HCEC 1CT (cell line): ENCODE data around the gene NRCAM.
"Not testable (repeated sequence)": the region's sequence is repeated elsewhere in the genome, so short reads cannot be mapped to it uniquely, and the experiment has no call there.

ENCODE experiments used
- DNase-seq: peaks from one replicate; pipeline ENCODE4 v3.0.0-alpha.2; 2017

Gene NRCAM

DNA sequence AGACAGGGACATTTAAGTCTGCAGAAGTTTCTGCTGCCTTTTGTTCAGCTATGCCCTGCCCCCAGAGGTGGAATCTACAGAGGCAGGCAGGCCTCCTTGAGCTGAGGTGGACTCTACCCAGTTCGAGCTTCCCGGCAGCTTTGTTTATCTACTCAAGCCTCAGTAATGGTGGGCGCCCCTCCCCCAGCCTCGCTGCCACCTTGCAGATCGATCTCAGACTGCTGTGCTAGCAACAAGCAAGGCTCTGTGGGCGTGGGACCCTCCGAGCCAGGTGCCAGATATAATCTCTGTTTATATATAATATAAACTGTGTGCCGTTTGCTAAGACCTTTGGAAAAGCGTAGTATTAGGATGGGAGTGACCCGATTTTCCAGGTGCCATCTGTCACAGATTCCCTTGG, 63.1 kb downstream of the NRCAM start:
- not testable (repeated sequence) for DNase-seq

DNA sequence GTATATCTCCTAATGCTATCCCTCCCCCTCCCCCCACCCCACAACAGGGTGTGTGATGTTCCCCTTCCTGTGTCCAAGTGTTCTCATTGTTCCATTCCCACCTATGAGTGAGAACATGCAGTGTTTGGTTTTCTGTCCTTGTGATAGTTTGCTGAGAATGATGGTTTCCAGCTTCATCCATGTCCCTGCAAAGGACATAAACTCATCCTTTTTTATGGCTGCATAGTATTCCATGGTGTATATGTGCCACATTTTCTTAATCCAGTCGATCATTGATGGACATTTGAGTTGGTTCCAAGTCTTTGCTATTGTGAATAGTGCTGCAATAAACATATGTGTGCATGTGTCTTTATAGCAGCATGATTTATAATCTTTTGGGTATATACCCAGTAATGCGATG, 68.5 kb downstream of the NRCAM start:
- not testable (repeated sequence) for DNase-seq

DNA sequence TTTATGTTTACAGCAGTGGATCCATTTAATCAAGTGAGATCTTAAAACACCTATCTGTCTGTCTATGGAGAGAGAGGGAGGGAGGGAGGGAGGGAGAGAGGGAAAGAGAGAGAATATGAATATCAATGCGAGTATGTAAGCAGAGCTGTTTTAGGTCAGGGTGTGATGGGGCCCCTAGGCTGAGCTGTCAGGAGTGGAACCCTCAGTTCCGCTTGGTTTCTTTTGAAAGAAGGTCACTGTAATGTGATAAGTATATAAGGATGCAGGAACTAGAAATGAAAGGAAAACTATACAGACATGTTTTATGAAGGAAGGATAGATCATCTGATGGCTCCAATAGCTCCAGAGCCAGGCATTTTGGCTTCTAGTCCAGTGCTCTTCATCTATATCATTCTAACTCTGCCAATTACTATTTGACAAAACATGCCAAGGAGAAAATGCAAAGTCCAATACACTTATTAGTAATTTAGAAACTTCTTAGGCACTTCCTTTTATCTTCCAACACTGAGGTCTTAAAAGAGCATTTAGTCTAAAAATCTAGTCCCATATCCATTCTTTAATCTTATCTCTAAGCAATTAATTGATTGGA, 70.3 kb downstream of the NRCAM start:
- no peak for DNase-seq

DNA sequence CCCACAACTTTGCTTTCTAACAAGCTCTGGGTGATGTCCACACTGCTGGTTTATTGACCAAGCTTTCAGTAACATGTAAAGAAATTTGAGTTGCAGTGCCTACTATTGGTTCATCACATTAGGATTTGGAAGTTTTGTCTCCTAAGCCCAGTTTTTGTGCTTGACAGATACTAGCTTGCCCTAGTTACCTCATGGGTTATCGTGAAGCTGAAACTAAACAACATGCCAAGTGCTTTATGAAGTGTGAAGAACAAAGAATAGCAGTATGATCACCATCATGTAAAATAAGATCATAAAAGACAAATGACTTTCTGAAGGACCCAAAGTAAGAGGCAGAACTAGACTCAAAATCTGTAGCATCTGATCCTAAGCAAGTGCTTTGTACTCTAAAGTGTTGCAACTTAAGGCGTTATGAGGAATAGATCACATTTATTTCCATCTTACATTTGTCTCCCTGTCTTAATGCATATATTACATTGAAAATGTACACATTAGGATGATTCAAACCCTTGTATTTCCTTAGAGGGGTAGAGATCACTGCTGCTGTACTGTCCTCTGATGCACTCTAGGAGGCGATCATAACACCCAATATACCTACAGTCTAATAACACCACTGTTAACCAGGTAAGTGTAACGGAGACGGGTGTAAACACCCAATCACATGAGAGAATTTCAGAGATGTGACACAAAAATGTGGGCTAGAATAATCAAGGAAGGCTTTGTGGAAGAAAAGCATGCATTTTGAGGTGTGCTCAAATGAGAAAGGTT, 71.3 kb downstream of the NRCAM start:
- DNase-seq, result no peak

DNA sequence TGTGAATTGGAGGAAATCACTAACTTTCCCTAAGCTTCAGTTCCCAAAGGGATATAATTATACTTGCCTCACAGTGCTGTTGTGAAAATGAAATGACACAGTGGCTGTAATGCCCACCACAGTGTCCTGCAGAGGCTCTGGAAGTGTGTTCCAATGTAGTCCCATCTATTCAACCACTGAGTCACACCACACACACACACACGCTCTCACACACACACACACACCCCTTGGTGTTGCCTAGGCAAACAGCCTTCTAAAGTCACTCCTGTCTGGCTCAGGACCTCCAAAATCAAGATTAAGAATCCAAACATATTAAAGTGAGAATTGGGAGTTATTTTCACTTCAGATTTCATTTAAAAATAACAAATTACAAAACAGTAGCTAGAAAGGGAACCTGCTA, 73.3 kb downstream of the NRCAM start:
- DNase-seq, result no peak

DNA sequence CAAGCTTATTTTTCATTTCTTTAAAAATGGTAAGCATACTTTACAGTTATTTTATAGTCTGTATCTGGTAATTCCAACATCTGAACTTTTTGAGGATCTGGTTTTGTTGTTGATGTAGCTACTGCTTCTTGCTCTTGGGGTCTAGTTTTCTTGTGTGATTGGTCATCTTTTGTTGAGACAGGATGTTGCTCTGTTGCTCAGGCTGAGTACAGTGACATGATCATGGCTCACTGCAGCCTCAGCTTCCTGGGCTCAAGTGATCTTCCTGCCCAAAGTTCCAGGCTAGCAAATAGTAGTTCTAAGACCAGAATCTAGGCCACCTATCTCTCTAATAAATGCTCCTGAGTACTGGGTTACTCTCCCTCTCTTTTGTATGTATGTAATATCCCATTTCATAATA, 75.7 kb downstream of the NRCAM start:
- DNase-seq, result peak; percentile 29

DNA sequence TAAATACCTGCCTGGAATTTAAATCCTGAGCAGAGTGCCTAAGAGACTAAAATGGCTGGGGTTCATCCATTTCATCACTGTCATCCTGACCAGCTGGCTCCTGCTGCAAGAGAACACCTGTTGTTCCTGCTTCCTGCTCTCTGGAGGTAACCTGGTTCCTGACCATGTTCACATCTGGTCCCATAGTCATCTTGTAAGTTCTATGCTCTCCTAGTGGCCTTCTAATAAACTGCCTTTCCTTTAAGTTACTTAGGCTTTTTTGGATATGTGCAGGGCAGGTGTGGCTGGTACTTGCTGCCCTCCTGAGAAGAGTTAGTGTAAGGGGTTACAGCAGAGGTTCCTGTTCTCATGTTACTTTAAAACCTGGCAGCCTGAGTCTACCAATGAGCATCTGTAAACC, 80.0 kb downstream of the NRCAM start:
- no peak for DNase-seq

DNA sequence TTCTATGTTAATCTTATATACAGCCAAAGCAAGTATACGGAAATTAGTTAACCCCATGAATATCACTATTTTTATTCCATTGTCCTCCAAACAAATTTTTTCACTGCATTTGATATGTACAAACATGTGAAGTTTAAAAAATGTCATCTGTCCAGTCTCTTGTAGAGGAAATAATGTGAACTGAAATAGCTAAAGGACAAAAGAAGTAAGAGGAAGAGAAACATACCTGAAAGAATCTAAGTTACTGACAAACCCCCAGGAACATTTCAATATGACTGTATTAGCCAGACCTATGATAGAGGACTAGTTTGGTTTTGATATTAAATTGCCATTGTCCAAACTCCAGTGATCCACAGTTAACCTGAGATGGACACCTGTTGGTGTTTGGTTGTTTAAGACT, 80.6 kb downstream of the NRCAM start:
- DNase-seq, result no peak

DNA sequence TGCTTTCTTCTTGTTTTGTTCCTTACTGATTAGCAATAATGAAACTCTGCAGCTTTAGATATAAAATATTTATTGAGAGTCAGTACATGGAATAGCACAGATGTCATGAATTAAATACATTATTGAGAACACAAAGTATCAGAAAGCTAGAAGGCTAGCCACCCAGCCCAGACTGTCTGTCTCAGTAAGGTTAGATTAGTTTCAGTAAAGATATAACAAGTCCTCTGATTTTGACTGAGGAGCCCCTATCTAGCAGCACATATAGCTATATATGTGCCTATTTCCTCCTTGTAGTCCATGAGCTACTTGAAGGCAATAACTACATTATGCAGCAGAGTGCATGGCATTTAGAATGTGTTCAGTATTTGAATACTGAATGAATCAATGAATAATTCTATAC, 81.3 kb downstream of the NRCAM start:
- no peak for DNase-seq

DNA sequence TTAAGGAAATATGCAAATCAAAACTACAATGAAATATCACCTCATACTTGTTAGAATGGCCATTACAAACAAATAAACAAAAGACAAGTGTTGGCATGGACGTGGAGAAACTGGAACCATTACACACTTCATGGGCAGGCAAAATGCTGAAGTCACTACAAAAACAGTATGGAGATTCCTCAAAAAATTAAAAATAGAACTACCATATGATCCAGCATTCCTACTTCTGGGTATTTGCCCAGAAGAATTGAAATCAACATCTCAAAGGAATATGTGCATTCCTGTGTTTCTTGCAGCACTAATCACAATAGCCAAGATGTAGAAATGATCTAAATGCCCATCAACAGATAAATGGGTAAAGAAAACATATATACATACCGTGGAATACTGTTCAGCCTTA, 83.6 kb downstream of the NRCAM start:
- DNase-seq, result no peak

DNA sequence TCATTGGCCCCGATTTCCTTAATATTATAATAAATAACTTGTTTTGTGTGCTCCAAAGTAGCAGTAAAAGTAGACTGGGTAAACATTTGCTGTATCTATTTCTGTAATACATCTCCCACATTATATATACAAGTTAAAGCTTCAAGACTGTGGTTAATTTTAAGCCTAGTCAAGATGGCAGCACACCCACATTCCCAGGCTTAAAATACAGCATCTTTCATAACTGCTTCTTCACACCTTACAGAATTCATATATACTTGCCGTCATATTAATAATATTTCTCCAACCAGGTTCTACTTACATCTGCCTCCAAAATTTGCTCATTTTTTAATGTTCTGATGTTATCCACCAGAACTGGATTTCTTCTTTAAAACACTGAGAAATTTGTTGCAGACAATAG, 85.6 kb downstream of the NRCAM start:
- DNase-seq, result no peak

DNA sequence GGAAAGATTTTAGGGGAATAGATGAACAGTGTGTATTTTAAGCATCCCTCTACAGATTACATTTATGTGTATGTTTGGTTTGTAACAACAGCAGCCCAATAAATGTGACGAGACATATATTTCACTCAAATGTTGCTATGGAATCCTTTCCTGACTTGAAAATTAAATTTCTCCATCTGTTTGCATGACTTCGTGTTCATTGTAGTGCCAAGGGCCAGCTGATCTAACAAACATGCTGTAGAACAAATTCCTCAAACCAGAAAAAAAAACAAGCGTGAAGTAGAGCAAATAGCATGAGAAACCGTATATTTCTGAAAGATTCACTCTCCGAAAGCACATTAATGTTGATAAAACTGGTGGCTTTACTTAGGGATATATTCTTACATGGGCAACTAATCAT, 87.8 kb downstream of the NRCAM start:
- DNase-seq, result no peak

DNA sequence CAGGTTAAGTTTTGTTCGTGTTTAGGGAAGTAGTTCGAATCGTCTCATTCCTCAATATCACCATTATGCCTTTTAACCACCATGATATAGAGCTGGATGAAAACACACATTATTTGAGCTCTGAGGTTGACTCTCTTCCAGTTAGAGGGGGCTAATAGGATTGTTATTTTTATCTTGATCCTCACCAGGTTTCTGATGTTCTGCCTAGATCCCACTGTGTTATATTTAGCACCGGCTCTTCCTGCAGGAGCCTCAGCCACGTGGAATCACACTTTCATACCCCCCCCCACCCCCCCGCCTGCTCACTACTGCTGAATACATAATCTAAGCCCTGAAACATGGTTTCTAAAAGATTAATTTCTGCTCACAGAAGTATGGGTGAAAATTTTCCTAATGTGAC, 88.3 kb downstream of the NRCAM start:
- no peak for DNase-seq

DNA sequence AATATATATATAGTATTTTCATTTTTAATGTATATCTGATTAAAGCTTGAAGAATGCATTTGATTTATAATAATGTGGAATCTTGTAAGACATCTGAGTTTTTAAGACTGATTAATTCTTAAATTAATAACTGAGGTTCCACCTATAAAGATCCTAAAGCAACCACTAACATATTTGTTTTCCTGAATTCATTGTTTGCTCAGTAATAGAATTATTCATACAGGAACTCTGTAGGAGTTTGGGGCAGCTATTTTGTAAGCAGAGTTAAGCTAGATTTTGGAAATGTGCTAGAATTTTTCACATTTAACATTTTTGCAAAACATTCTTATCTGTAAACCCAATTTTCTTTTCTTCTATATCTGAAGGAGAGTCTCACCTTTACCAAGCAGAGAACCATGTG, 88.9 kb downstream of the NRCAM start:
- no peak for DNase-seq

DNA sequence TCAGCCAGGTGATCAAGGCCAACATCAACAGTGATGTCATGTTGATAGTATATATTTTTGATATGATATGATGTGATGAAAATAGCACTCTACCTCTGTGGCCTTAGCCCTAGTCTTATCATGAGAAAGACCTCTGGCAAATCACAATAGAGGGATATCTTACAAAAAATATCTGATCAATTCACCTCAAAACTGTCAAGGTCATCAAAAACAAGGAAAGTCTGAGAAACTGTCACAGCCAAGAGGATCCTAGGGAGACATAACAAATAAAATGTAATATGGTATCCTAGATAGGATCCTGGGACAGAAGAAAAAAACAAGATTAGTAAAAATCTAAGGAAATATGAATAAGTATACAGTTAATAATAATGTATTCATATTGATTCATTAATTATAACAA, 92.6 kb downstream of the NRCAM start:
- DNase-seq, result no peak

DNA sequence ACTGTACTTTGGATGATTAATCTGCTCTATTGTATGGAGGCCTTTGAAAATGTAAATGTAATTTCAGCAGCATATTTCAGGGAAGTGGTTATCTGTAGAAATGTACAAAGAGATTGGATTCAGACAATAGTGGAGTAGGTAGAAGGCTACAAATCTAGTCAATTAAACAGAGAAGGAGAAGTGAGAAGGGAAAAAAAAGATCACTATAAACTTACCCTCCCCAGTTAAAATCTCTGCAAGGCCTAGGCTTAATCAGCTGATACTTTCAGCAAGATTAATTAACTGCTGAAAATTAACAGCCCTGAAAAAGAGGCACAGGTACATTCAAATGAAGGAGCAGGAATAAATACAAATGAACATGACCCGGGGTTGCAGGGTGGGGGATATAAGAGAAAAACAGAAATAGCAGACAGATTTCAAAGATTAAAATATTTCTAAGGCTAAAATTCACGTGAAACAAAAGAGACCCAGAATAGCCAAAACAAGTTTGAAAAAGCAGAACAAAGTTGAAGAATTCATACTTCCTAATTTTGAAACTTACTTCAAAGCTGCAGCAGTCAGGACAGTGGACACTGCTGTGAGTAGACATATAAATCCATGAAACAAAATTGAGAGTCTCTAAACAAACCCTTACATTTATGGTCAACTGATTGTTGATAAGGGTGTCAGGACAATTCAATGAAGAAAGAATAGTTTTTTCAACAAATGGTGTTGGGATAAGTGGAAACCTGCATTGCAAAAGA, 96.0 kb downstream of the NRCAM start:
- no peak for DNase-seq

DNA sequence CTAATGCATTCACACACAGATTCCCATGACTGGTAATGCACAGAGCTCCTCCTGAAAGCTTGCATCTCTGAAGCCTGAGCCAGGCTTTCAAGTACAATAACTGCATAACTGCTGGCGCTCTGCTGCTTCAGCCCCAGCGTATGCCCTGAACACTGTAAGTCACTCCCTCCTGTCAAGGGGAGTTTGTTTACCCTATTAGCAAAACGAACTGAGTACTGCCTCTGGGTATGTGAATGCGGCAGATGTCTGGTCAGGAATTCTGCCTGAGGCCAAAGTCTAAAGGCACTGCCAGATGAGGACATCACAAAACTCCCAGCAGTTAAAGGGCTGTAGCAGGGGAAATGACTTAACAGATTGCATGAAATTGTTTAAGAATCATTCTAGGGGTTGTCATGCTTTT, 97.7 kb downstream of the NRCAM start:
- DNase-seq, result peak; percentile 38

DNA sequence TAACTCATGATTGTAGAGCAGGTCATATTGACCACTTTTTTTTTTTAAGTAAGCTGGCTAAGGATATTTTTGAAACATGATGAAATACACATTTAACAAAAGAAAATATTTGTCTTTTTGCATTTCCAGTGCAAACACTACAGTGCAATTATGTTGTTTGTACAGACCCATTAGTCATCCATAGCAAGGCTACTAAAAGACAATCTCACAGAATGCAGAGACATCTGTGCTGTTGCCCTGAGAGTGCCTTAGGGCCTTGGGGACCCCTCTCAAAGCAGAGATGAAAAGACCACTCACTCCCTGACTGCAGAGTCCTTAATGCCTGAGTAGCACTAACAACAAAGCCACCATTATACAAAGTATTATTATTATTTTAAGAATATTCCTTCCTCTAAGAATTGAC, 104.5 kb downstream of the NRCAM start:
- no peak for DNase-seq

DNA sequence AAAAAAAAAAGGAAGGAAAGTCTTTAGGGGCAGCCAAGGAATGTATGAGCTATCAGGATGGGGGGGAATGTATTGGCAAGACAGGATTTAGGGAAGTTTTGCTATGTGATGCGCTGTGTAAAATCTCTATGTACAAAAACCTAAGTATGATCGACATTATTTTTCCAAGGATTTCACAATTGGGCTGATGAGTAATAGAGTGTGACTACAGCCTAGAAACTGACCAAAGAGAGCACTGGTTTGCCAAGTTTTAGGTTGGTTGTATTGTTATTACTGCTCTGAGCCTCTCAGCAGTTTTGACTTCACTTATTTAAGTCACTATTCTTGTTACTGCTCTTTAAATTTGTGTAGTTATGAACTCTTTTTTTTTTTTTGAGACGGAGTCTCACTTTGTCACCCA, 107.3 kb downstream of the NRCAM start:
- DNase-seq, result peak; percentile 85

DNA sequence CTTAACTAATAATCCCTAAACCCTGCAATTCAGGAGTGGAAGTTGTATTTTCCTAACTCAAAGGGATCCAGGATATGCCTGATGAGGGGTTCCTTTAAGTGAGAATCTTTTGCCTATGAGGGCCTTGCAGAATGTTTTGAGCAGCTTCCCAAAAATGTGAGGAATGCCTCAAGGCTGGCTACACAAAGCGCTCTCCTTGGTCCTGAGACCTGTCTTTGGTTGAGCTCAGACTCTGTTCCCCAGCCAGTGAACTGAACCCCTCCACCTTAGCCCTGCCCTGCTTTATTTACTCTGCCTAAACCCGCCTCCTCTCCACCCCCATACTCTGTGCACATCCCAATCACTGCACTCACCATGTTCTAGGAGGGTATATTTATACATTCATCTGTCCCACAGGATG, 108.6 kb downstream of the NRCAM start:
- peak; percentile 77 for DNase-seq

DNA sequence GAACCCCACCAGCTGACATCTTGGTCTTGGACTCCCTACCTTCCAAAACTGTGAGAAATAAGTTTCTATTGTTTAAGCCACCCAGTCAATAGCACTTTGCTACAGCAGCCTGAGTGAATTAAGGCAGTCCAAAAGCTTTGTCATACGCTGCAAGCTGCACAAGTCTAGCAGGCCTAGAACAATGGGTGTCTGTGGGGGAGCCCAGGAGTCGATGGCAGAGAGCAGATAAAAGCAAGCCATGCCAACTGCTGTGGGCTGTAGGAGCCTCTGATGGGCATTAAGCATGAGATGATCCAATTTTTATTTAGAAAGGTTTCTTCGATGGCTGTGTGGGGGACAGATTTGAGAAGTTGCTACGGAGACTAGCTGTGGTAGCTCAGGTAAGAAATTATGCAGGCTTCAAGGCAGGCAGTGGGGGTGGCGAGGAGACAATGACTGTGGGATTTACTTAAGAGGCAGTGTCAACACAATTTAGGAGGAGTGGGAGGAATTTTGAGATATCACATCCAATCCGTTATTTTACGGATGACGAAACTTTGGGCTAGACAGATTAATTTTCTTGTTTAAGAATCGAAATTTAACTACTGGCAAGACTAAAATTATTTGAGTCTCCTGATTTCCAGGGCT, 110.4 kb downstream of the NRCAM start:
- no peak for DNase-seq

DNA sequence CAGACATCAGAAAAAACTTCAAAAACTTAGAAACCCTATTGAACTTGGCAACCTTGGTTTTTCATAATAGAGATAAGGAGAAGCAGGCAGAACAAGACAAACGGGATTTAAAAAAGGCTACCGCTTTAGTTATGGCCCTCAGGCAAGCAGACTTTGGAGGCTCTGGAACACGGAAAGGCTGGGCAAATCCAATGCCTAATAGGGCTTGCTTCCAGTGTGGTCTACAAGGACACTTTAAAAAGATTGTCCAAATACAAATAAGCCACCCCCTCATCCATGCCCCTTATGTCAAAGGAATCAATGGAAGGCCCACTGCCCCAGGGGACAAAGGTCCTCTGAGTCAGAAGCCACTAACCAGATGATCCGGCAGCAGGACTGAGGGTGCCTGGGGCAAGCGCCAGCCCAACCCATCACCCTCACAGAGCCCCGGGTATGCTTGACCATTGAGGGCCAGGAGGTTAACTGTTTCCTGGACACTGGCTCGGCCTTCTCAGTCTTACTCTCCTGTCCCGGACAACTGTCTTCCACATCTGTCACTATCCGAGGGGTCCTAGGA, 115.3 kb downstream of the NRCAM start:
- no peak for DNase-seq

DNA sequence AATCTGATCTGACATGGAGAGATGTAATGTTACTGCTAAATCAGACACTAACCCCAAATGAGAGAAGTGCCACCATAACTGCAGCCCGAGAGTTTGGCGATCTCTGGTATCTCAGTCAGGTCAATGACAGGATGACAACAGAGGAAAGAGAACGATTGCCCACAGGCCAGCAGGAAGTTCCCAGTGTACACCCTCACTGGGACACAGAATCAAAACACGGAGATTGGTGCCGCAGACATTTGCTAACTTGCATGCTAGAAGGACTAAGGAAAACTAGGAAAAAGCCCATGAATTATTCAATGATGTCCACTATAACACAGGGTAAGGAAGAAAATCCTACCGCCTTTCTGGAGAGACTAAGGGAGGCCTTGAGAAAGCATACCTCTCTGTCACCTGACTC, 115.8 kb downstream of the NRCAM start:
- DNase-seq, result not testable (repeated sequence)
